ENCODE measurements around the gene NPAS1.

DNA sequence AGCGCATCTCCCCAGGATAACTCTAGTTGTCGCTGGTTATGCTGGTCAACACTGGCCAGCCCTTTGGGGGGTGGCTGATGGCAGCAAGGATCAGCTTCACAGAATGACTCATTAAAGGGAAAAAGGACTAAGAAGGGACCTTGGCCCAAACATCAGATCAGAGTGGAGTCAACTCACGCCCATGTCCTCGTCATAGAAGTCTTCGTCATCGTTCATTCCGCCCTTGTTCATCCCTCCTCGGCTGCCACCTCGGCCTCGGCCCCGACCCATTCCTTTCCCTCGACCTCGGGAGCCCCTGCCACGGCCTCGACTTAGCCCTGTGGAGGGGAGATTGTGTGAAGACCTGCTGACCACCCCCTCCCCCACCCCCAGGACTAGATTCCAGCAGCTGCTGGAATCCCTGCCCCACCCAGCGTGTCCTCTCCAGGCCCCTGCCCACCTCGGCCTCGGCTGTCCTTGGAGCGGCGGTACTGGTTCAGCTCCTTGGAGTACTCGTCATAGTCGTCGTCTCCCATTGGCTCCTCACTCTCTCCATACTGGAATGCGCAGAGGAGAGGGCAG, 65.3 kb downstream of the NPAS1 start:
- TF ChIP-seq, protein P1, sequence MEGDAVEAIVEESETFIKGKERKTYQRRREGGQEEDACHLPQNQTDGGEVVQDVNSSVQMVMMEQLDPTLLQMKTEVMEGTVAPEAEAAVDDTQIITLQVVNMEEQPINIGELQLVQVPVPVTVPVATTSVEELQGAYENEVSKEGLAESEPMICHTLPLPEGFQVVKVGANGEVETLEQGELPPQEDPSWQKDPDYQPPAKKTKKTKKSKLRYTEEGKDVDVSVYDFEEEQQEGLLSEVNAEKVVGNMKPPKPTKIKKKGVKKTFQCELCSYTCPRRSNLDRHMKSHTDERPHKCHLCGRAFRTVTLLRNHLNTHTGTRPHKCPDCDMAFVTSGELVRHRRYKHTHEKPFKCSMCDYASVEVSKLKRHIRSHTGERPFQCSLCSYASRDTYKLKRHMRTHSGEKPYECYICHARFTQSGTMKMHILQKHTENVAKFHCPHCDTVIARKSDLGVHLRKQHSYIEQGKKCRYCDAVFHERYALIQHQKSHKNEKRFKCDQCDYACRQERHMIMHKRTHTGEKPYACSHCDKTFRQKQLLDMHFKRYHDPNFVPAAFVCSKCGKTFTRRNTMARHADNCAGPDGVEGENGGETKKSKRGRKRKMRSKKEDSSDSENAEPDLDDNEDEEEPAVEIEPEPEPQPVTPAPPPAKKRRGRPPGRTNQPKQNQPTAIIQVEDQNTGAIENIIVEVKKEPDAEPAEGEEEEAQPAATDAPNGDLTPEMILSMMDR (IDR thresholded peaks at IDR 0.05; ENCODE audit: poor library complexity, severe bottlenecking), result no peak
- TF ChIP-seq EZH2 (IDR thresholded peaks at IDR 0.05; ENCODE audit: borderline replicate concordance, insufficient read depth, low read length, poor library complexity, severe bottlenecking) (no peak), EP300 (conservative IDR thresholded peaks at IDR 0.05; ENCODE audit: poor library complexity, severe bottlenecking) (no peak), SMC3 (conservative IDR thresholded peaks at IDR 0.05; ENCODE audit: poor library complexity) (no peak), MXI1 (conservative IDR thresholded peaks at IDR 0.05; ENCODE audit: poor library complexity, severe bottlenecking) (no peak), RAD21 (conservative IDR thresholded peaks at IDR 0.05) (no peak), POLR2AphosphoS5 (IDR thresholded peaks at IDR 0.05) (no peak)

Data from neural cell (in vitro differentiated cells).